Immature natural killer cell (primary cell): ENCODE measurements around the gene VPS54. TPM values are rescaled to one million over a fixed set of nuclear protein-coding genes. Genes with fewer than 3 reads are reported as not detected.
A peak's percentile ranks its signal among the peaks of the same experiment; 100 is the strongest.

Experiments used
- DNase-seq, 3 donors: peaks; one replicate each; pipeline ENCODE4 v3.0.0; 2022; ENCODE audit warnings: mixed read lengths in 1 of 3
- H3K27ac Mint-ChIP-seq, 6 donors: one replicate each; pipeline ENCODE4 v1.8.0; 2020; ENCODE audit warnings: mixed read lengths in 6 of 6, mild to moderate bottlenecking in 5 of 6, inconsistent platforms in 4 of 6, moderate library complexity in 3 of 6
- H3K27me3 Mint-ChIP-seq, 3 donors: one replicate each; pipeline ENCODE4 v1.8.0; 2020 to 2021; ENCODE audit warnings: low read depth in 3 of 3, mild to moderate bottlenecking in 3 of 3, mixed read lengths in 3 of 3, moderate library complexity in 3 of 3, inconsistent platforms in 1 of 3
- H3K36me3 Mint-ChIP-seq, 3 donors: one replicate each; pipeline ENCODE4 v1.8.0; 2020; ENCODE audit warnings: mixed read lengths in 3 of 3, inconsistent platforms in 2 of 3, mild to moderate bottlenecking in 2 of 3
- H3K4me1 Mint-ChIP-seq, 2 donors: one replicate each; pipeline ENCODE4 v1.8.0; 2020; ENCODE audit warnings: inconsistent platforms in 2 of 2, mild to moderate bottlenecking in 2 of 2, mixed read lengths in 2 of 2, moderate library complexity in 1 of 2
- H3K4me3 Mint-ChIP-seq, 5 donors: one replicate each; pipeline ENCODE4 v1.8.0; 2020; ENCODE audit warnings: mild to moderate bottlenecking in 5 of 5, mixed read lengths in 5 of 5, inconsistent platforms in 3 of 5, moderate library complexity in 3 of 5
- H3K9me3 Mint-ChIP-seq, 6 donors: one replicate each; pipeline ENCODE4 v1.8.0; 2020; ENCODE audit warnings: mild to moderate bottlenecking in 6 of 6, mixed read lengths in 6 of 6, inconsistent platforms in 4 of 6, moderate library complexity in 3 of 6
- polyA plus RNA-seq, 3 donors: library from polyadenylated mRNA; unstranded; fragments of 300-500 nt; fragmentation: Illumina TruSeq; gene quantifications; one replicate each; pipeline ENCODE4 v1.2.3, GENCODE V29; 2021

VPS54 gene
- polyA plus RNA-seq, 3 donors from 2014 or later: 2.3 to 8.1 (median 5.8) TPM

DNA sequence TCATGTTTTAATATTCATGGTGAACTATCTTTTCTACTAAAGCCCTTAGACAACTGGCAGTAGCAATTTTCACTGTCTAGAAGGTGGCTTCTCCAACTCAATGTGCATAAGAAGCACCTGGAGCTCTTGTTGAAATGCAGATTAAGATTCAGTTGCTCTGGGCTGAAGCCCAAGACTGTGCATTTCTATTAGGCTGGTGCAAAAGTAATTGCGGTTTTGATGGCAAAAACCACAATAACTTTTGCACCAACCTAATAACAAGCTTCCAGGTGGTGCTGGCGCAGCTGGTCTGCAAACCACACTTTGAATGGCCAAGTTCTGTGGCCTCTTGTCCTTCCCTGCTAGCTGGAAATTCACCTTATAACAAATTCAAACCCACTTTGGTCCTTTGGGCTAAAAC lies 26.7 kb upstream of the VPS54 start:
- DNase-seq: no peak
- Mint-ChIP-seq H3K4me1 (peaks cover 4 to 8% of the 10 kb centered on the region in 2 donors), H3K4me3 (no peak overlapping the region), H3K36me3 (no peaks in the 10 kb centered on the region), H3K27me3 (peaks cover 0 to 2% (median 2%) of the 10 kb centered on the region in 3 donors), H3K9me3 (no peaks in the 10 kb centered on the region), H3K27ac (no peak overlapping the region)

DNA sequence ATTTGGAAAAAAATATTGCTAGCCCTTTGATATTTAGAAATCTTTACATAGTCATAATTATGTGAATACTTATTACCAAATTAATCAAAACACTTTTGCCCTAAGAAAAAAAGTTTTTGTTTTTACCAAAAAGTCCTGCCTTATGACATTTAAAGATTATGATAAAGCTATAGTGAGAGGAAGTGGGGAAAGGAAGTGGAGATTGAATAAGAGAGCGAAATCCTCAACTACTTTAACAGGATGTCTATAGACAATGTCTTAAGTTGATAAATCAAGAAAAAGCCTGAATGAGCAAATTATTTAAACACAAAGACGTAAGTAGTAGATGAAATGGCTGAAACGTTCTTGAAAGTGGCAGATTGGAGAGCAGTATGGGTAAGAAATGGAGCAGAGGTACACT lies 20.9 kb upstream of the VPS54 start:
- Mint-ChIP-seq H3K9me3 (no peaks in the 10 kb centered on the region), H3K36me3 (no peaks in the 10 kb centered on the region), H3K27me3 (peaks cover 0 to 2% (median 0%) of the 10 kb centered on the region in 3 donors), H3K27ac (no peak overlapping the region), H3K4me3 (no peak overlapping the region), H3K4me1 (peaks cover 6 to 12% of the 10 kb centered on the region in 2 donors)
- no peak for DNase-seq

DNA sequence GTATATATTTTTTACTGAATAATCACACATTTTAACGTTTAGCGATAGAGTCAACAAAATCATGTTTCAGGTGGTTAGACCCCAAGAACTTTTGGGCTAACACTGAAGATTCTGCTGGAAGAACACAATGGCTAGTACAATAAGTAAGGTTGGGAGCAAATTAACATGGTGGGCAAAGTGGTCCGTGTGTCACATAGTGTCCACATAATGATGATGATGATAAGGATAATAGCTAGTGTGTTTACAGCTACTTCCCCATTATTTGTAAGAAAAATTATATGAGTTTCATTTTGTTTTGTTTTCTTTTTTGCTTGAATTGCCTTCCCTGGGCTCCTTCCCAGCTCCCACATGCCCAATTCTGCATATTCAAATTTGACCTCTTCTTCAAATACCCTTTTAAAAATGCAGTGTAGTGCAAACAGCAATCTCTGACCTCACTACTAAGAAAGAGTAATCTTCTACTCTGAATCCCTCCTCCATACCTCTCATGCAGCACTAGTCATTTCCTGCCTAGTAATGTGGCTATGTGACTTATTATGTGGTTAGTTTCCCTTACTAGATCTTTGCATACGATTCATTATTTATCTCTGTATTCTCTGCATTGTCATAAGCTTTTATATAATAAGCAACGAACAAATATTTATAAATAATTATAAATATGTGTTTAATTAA lies 16.9 kb upstream of the VPS54 start:
- Mint-ChIP-seq H3K36me3 (no peaks in the 10 kb centered on the region), H3K9me3 (no peaks in the 10 kb centered on the region), H3K4me3 (peak overlapping the region in 2 of 5 donors; percentile 1 to 71), H3K4me1 (peaks cover 8 to 12% of the 10 kb centered on the region in 2 donors), H3K27me3 (peaks cover 0 to 2% (median under 1%) of the 10 kb centered on the region in 3 donors), H3K27ac (peak overlapping the region in 5 of 6 donors; percentile 4 to 73 (median 29))
- DNase-seq: peak in 2 of 3 donors; percentile 17 to 37

DNA sequence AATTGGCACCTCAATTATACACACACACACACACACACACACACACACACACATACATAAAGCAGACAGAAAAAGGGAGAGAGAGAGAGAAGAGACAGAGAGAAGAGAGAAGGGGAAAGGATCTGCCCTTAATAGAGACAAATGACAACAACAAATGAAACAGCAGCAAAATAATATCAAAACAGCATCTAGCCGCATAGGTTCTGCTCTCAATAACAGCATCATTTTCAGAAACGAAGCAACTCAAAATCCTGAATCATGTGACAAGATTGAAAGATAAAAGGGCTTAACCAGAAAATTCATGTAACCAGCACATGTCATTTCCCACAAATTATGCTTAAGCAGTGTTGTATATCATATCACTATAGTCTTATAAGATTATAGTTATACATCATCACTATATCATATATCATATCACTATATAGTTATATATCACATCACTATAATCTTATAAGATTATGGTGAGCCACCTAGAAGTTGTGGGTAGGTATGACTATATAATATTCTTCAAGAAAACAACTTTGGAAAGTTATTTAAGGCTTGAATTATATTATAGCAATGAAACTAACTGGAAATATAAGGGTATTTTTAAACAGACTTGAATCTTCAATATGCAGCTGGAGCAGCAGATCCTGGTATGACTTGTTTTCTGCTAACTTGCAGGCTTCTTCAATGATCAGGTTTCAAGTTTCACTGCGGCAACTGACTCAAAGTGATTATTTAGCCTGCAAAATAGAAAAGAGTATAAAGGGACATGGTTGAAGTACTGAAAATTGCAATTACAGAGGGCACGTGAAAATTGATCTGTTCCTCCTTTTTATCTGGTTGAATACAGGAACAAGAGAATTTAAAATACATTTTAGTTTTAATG lies 16.1 kb upstream of the VPS54 start:
- H3K36me3 Mint-ChIP-seq: no peaks in the 10 kb centered on the region
- H3K27ac Mint-ChIP-seq: peak overlapping the region in 2 of 6 donors; percentile 37 to 46
- H3K27me3 Mint-ChIP-seq: peaks cover 2 to 3% (median 3%) of the 10 kb centered on the region in 3 donors
- H3K4me1 Mint-ChIP-seq: peaks cover 8 to 12% of the 10 kb centered on the region in 2 donors
- H3K4me3 Mint-ChIP-seq: peak overlapping the region in 1 of 5 donors; percentile 71
- DNase-seq: no peak
- H3K9me3 Mint-ChIP-seq: no peaks in the 10 kb centered on the region

DNA sequence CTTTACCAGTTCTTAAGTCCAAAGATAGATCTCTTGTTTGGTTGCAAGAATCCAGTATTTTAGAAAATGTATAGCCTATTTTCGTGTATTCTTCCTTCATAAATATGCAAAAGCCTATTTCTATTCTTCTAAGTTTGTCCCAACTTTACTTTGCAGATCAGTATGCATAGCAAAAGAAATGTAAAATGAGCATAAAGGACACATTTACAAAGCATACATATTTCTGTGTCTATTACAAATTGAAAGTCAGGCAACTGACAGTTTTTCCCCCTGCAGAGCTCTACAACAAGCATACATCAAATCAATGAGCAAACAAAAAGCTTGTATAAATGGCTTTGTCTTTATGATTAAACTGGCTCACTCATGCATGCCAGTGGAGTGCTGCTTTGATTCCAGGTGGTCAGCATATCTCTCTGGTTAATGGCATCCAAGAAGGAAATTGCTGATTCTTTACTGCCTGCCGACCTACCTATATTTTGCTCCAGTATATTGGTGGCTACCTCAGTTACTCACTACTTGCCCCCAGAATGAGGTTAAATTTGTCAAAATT lies 10.0 kb upstream of the VPS54 start:
- no peaks in the 10 kb centered on the region for H3K36me3 Mint-ChIP-seq
- no peak overlapping the region for H3K27ac Mint-ChIP-seq
- H3K9me3 Mint-ChIP-seq: no peaks in the 10 kb centered on the region
- no peak for DNase-seq
- H3K4me3 Mint-ChIP-seq: no peak overlapping the region
- peaks cover 3 to 7% of the 10 kb centered on the region in 2 donors for H3K4me1 Mint-ChIP-seq
- H3K27me3 Mint-ChIP-seq: peaks cover 3 to 9% (median 8%) of the 10 kb centered on the region in 3 donors

DNA sequence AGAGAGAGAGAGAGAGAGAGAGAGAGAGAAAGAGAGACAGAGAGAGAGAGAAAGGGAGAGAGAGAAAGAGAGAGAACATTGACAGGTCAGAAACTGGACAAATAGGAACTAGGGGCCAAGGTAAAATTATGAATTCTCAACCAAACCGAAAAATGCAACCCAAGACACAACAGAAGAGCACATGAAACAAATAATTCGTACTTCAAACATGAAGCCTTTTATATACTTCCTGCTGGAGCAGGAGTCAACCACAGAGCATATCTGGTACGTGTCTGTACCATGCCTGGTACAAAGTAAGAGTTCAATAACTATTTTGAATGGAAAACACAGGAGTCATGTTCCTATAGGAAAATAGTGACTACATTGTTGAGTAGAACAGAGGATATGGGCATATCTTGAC lies 6.5 kb upstream of the VPS54 start:
- no peak for DNase-seq
- Mint-ChIP-seq H3K9me3 (no peaks in the 10 kb centered on the region), H3K27me3 (peaks cover 2 to 6% (median 6%) of the 10 kb centered on the region in 3 donors), H3K4me3 (peak overlapping the region in 1 of 5 donors; percentile 5), H3K27ac (no peak overlapping the region), H3K4me1 (peaks cover 7 to 16% of the 10 kb centered on the region in 2 donors), H3K36me3 (no peaks in the 10 kb centered on the region)

DNA sequence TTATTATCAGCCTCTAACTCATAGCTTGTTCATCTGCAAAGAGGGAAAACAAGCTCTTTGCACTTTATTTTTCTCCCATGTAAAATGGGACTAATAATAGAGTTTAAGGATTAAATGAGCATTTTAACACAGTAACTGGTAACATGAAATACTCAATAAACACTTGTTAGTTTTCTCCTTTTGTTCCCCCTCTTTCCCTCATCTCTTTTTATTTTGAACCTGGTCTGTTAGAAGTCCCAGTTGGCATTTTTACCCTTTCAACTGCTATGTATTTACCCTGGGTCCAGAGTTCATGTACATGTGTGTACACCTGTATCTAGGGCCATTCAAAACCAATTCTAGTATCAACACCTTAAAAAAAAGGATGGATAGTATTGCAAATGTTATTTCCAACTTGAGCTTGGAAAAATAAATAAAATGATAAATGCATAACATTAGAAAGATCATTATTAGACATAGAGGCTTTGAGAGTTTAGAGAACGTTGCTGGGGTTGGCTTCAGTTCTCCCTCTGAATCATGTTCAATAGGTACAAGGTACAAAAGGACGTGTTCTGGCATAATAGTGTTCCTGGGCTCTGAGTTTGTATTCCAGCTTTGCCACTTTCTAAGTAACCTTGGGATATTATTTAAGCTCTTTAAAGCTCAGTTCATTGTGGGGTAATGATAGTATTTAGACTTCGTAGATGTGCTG lies 5.2 kb upstream of the VPS54 start:
- Mint-ChIP-seq H3K9me3 (no peaks in the 10 kb centered on the region), H3K27me3 (peaks cover 0 to 9% (median 8%) of the 10 kb centered on the region in 3 donors), H3K36me3 (no peaks in the 10 kb centered on the region), H3K4me3 (no peak overlapping the region), H3K4me1 (peaks cover 20 to 29% of the 10 kb centered on the region in 2 donors), H3K27ac (no peak overlapping the region)
- no peak for DNase-seq

DNA sequence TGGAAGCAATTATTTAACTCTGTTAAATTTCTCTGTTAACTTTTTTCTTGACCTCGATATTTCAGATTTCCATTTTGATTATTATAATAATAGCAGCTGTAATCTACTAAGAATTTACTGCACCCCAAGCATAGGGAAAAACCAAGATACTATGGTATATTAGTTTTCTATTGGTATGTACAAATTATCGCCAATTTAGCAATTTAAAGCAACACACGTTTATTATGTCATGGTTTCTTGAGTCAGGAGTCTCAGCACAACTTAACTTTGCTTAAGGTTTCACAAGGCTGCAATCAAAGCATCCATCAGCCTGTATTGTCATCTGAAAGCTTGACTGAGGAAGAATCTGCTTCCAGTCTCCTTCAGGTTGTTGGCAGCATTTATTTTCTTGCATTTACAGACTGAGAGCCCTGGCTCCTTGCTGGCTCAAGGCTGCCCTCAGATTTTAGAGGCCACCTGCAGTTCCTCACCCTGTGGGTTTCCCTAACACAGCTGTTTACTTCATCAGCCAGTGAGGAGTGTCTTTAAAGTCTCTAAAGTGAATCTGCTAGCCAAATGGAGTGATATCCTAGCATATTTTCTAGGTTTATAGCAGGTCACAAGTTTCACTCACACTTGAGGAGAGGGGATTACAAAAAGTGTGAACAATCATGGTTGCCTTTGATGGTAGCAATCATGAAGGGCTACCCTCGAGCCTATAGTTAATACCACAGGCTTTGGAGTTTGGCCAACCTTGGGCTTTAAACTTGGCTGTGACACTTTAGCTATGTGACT lies 4.4 kb upstream of the VPS54 start:
- Mint-ChIP-seq H3K27me3 (peaks cover 0 to 9% (median 8%) of the 10 kb centered on the region in 3 donors), H3K27ac (no peak overlapping the region), H3K9me3 (no peaks in the 10 kb centered on the region), H3K4me3 (no peak overlapping the region), H3K36me3 (no peaks in the 10 kb centered on the region), H3K4me1 (peaks cover 21 to 29% of the 10 kb centered on the region in 2 donors)
- no peak for DNase-seq

DNA sequence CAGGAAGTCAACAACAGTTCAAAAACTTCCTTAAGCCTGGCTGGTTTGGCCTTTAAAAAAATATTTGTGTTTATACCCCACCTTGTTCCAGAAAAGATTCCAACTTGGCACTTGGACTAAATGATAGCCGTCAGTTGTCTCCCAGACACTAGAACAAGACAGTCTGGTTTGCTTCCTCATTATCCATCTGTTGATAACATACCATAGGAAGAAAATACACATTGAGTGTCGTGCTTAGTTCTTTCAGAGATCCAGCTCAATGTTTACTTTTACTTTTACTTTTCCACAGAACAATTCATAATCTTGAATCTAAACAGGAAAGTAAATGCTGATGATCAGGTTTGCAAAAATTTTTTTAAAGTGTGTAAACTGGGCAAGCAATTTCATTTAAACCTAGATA lies 2.4 kb upstream of the VPS54 start:
- Mint-ChIP-seq H3K4me3 (peak overlapping the region; percentile 25 to 56 (median 41)), H3K36me3 (peaks cover 0 to 4% (median 0%) of the 10 kb centered on the region in 3 donors), H3K4me1 (peaks cover 33 to 47% of the 10 kb centered on the region in 2 donors), H3K27ac (peak overlapping the region in 5 of 6 donors; percentile 58 to 87 (median 84)), H3K27me3 (peaks cover 3 to 14% (median 10%) of the 10 kb centered on the region in 3 donors), H3K9me3 (no peaks in the 10 kb centered on the region)
- DNase-seq: no peak

DNA sequence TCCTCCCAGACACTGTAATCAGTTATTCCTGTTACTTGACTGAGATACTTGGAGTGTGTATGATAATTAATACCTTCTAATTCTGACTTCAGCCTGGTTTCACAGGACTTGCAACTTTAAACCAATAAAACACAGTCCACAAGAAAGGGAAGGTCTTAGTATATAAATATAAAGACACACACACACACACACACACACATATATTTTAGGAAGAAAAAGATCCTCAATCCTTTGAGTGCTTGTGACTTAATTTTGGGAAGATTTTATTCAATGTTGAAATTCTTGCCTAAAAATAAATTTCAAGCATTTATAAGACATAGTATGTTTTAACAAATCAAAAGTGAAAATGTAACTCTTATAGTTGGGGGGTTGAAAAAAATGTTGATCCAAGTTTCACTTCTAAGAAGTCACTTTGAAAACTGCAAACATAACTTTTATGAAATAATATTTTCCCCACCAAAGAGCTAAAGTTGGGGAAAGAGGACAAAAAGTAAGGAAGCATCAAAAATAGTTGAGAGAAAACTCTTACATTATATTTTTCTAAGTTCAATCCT lies 824 bp upstream of the VPS54 start:
- Mint-ChIP-seq H3K4me1 (peaks cover 33 to 49% of the 10 kb centered on the region in 2 donors), H3K27ac (peak overlapping the region; percentile 87 to 96 (median 94)), H3K9me3 (no peaks in the 10 kb centered on the region), H3K4me3 (peak overlapping the region; percentile 85 to 88 (median 87)), H3K36me3 (peaks cover 0 to 4% (median 0%) of the 10 kb centered on the region in 3 donors), H3K27me3 (peaks cover 3 to 14% (median 10%) of the 10 kb centered on the region in 3 donors)
- peak in 1 of 3 donors; percentile 13 for DNase-seq

DNA sequence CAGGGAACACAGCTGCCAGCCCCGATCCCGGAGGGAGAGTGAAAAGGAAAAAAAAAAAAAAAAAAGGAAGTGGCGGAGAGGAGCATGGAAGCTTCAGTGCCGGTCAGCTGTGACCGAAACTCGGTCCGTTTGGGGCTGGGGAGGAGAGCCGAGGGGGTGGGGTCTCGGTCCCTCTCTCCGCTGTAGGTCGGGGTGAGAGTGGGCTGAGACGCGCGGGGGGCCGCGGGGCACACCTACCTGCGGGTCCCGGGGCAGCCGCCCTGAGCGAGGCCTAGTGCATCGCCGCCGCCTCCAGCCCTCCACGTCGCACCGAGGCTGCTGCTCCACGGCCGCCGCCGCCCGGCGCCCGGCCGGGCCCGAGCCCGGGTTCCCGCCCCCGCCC lies 536 bp downstream of the VPS54 start:
- no peak for DNase-seq
- peaks cover 3 to 14% (median 10%) of the 10 kb centered on the region in 3 donors for H3K27me3 Mint-ChIP-seq
- peak overlapping the region; percentile 87 to 97 (median 94) for H3K27ac Mint-ChIP-seq
- H3K9me3 Mint-ChIP-seq: no peaks in the 10 kb centered on the region
- H3K36me3 Mint-ChIP-seq: peaks cover 0 to 4% (median 0%) of the 10 kb centered on the region in 3 donors
- peaks cover 35 to 49% of the 10 kb centered on the region in 2 donors for H3K4me1 Mint-ChIP-seq
- H3K4me3 Mint-ChIP-seq: peak overlapping the region; percentile 94 to 99 (median 97)

DNA sequence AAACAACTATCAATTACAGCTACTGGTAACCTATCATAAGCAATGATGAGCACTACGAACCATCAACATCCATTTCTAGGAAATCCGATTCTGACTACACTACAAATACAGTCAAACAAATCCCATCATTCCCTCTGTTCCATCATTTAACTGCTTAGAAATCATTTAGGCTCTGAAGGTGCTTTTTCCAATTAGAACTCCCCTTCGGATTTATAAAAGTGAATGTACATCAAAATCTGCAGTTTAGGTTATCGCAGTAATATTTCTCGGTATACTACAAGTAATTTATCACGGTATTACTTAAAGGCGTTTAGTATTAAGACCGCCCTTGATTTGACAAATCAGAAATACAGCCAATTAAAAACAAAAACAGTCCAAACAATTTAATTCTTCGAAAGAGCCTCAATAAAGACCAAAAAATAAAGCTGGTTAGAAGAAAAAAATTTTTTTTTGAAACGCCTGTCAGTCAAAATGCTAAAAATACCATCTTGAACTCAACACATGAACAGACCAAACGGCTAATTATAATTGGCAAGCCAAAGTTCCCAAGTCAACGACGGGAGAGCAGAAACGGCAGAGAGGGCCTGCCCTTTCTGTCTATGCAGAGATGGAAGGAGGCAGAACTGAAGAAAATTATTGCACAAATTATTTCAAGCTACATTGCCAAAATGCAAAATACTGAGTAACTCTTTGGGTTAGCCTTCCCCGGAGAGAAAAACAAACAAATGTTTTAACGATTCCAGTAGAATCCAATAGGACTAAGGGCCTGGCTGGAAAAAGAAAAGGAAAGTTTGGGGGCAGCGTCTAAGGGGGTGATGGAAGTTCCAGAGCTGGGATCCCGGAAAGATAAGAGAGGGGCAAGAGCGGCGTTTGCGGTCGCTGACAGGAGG lies 1.2 kb downstream of the VPS54 start:
- peaks cover 3 to 14% (median 10%) of the 10 kb centered on the region in 3 donors for H3K27me3 Mint-ChIP-seq
- peak in 1 of 3 donors; percentile 9 for DNase-seq
- H3K27ac Mint-ChIP-seq: peak overlapping the region; percentile 87 to 97 (median 94)
- H3K4me1 Mint-ChIP-seq: peaks cover 35 to 49% of the 10 kb centered on the region in 2 donors
- peak overlapping the region; percentile 94 to 99 (median 97) for H3K4me3 Mint-ChIP-seq
- no peaks in the 10 kb centered on the region for H3K9me3 Mint-ChIP-seq
- H3K36me3 Mint-ChIP-seq: peaks cover 0 to 4% (median 0%) of the 10 kb centered on the region in 3 donors
